HEK293 (cell line): ENCODE measurements around the gene OGFOD2.

Experiments
- CTCF ChIA-PET: fragments of 350-600 bp; formaldehyde crosslinking; extraction: SDS; loops from one replicate; lab custom pipeline; 2021; ENCODE audit warnings: antibody characterized with exemption; lab: Yijun Ruan, JAX
- POLR2A ChIA-PET: fragments of 300-600 bp; formaldehyde crosslinking; extraction: SDS; loops from one replicate; lab custom pipeline; 2020; ENCODE audit warnings: antibody characterized with exemption, inconsistent platforms; lab: Yijun Ruan, JAX
- H3K27ac ChIP-seq: fragments of 200-500 bp; sonication (Bioruptor generic); 2 replicates; pipeline ENCODE4 v1.5.1; 2014; ENCODE audit warnings: low read depth, low read length, control low read depth, inconsistent platforms; ENCODE audit errors: extremely low read depth
- H3K36me3 ChIP-seq, 2 experiments: fragments of 200-500 bp in 1 of 2; sonication (Bioruptor generic) in 1 of 2; 1 replicate in 1 of 2; 2 replicates in 1 of 2; pipeline ENCODE4 v1.5.1; 2014 to 2017; ENCODE audit warnings: inconsistent platforms in 2 of 2, low read length in 2 of 2; ENCODE audit not compliant: control insufficient read depth in 2 of 2, insufficient read depth in 1 of 2
- H3K4me1 ChIP-seq: fragments of 200-500 bp; sonication (Bioruptor generic); 2 replicates; pipeline ENCODE4 v1.5.1; 2014; ENCODE audit warnings: mild to moderate bottlenecking, low read length, inconsistent platforms; ENCODE audit not compliant: control insufficient read depth, insufficient read depth
- H3K4me3 ChIP-seq: 2 replicates; pipeline ENCODE4 v1.5.1; 2011; ENCODE audit warnings: low read depth, mild to moderate bottlenecking, control low read depth, low read length, moderate library complexity
- H3K9me3 ChIP-seq: fragments of 200-500 bp; sonication (Bioruptor generic); 2 replicates; pipeline ENCODE4 v1.5.1; 2014; ENCODE audit warnings: low read depth, low read length, inconsistent platforms; ENCODE audit not compliant: control insufficient read depth, insufficient read depth
- BCL11B ChIP-seq: fragments of 450-650 bp; formaldehyde crosslinking; IDR thresholded peaks from 2 replicates; pipeline ENCODE4 v1.5.1; 2016; ENCODE audit warnings: low read depth, missing biosample characterization, missing genetic modification characterization
- EGR2 ChIP-seq: fragments of 450-650 bp; formaldehyde crosslinking; IDR thresholded peaks from 2 replicates; pipeline ENCODE4 v1.5.1; 2016; ENCODE audit warnings: low read depth, missing biosample characterization, missing genetic modification characterization
- GLI2 ChIP-seq: fragments of 450-650 bp; formaldehyde crosslinking; IDR thresholded peaks from 2 replicates; pipeline ENCODE4; 2017; ENCODE audit warnings: missing biosample characterization, missing genetic modification characterization, low read depth, borderline replicate concordance
- HIC1 ChIP-seq: fragments of 450-650 bp; formaldehyde crosslinking; IDR thresholded peaks from 2 replicates; pipeline ENCODE4 v1.5.1; 2016; ENCODE audit warnings: missing biosample characterization, missing genetic modification characterization
- KLF1 ChIP-seq: fragments of 450-650 bp; formaldehyde crosslinking; IDR thresholded peaks from 2 replicates; pipeline ENCODE4 v1.5.1; 2016; ENCODE audit warnings: missing biosample characterization, missing genetic modification characterization
- KLF9 ChIP-seq: fragments of 450-650 bp; formaldehyde crosslinking; IDR thresholded peaks from 2 replicates; pipeline ENCODE4 v1.5.1; 2016; ENCODE audit warnings: missing biosample characterization, missing genetic modification characterization, low read depth
- SCRT1 ChIP-seq: fragments of 450-650 bp; formaldehyde crosslinking; IDR thresholded peaks from 2 replicates; pipeline ENCODE4 v1.5.1; 2016; ENCODE audit warnings: missing biosample characterization, missing genetic modification characterization, borderline replicate concordance
- ZNF112 ChIP-seq: fragments of 450-650 bp; formaldehyde crosslinking; IDR thresholded peaks from 2 replicates; pipeline ENCODE4 v1.5.0; 2017; ENCODE audit warnings: missing biosample characterization, missing genetic modification characterization
- ZNF121 ChIP-seq: fragments of 450-650 bp; formaldehyde crosslinking; IDR thresholded peaks from 2 replicates; pipeline ENCODE4 v1.5.1; 2016; ENCODE audit warnings: missing biosample characterization, missing genetic modification characterization
- ZNF133 ChIP-seq: fragments of 450-650 bp; formaldehyde crosslinking; IDR thresholded peaks from 2 replicates; pipeline ENCODE4 v1.5.1; 2016; ENCODE audit warnings: missing biosample characterization, missing genetic modification characterization
- ZNF157 ChIP-seq: fragments of 450-650 bp; formaldehyde crosslinking; IDR thresholded peaks from 2 replicates; pipeline ENCODE4 v1.5.1; 2016; ENCODE audit warnings: missing biosample characterization, missing genetic modification characterization
- ZNF214 ChIP-seq: fragments of 450-650 bp; formaldehyde crosslinking; IDR thresholded peaks from 2 replicates; pipeline ENCODE4 v1.5.1; 2017; ENCODE audit warnings: missing biosample characterization, mild to moderate bottlenecking, missing genetic modification characterization, borderline replicate concordance
- ZNF350 ChIP-seq: fragments of 450-650 bp; formaldehyde crosslinking; IDR thresholded peaks from 2 replicates; pipeline ENCODE4 v1.5.0; 2017; ENCODE audit warnings: missing biosample characterization, mild to moderate bottlenecking, missing genetic modification characterization
- ZNF416 ChIP-seq: fragments of 450-650 bp; formaldehyde crosslinking; IDR thresholded peaks from 2 replicates; pipeline ENCODE4 v1.5.1; 2016; ENCODE audit warnings: missing biosample characterization, missing genetic modification characterization
- ZNF514 ChIP-seq: fragments of 450-650 bp; formaldehyde crosslinking; IDR thresholded peaks from 2 replicates; pipeline ENCODE4 v1.5.1; 2016; ENCODE audit warnings: missing biosample characterization, missing genetic modification characterization
- ZNF548 ChIP-seq: fragments of 450-650 bp; formaldehyde crosslinking; IDR thresholded peaks from 2 replicates; pipeline ENCODE4 v1.5.1; 2016; ENCODE audit warnings: missing biosample characterization, missing genetic modification characterization
- ZNF621 ChIP-seq: fragments of 450-650 bp; formaldehyde crosslinking; IDR thresholded peaks from 2 replicates; pipeline ENCODE4 v1.5.1; 2017; ENCODE audit warnings: missing biosample characterization, missing genetic modification characterization
- ZNF768 ChIP-seq: fragments of 450-650 bp; formaldehyde crosslinking; IDR thresholded peaks from 2 replicates; pipeline ENCODE4 v1.5.1; 2018; ENCODE audit warnings: missing biosample characterization, mild to moderate bottlenecking, missing genetic modification characterization
- TF ChIP-seq, protein P1 (sequence below): fragments of 450-650 bp; IDR thresholded peaks from 2 replicates; pipeline ENCODE4 v1.5.1; 2018; ENCODE audit warnings: missing biosample characterization, missing genetic modification characterization

The OGFOD2 gene

DNA sequence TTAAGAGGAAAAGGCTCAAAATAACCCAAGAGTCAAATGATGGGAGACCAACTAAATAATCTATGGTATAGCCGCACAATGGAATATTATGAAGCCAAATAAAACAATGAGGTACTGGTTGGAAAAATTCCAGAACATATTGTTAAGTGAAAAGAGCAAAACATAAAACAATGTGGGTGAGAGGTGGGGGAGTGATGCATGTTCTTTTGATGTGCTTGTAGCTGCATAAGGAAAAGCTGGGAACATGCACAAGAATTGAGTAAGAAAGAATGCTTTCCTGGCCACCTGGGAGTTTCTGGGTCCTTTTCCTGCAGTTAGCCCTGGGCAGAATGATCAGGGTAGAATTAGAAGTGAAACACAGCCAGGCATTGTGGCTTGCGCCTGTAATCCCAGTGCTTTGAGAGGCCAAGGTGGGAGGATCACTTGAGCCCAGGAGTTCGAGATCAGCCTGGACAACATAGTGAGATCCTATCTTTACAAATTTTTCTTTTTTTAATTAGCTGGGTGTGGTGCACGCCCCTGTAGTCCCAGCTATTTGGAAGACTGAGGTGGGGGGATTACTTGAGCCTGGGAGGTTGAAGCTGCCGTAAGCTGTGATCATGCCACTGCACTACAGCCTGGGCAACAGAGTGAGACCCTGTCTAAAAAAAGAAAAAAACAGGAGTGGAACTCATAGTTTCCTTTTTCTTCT lies 16.7 kb upstream of the OGFOD2 start:
- ChIA-PET POLR2A (no interaction called here), CTCF (interaction anchor here (0.6 to 9.3 kb wide), 3 partner anchors 70 to 553 kb away, joined by 3 to 105 read pairs (median 4); no protein-coding TSS in a partner anchor)
- Histone ChIP-seq H3K27ac (no peak overlapping the region), H3K36me3 (peaks cover 7 to 32% of the 10 kb centered on the region in 2 experiments; a peak in 2 of 3 replicates), H3K4me1 (peaks cover 5% of the 10 kb centered on the region; the same call in 1 of the 2 replicates), H3K9me3 (no peaks in the 10 kb centered on the region), H3K4me3 (no peak overlapping the region)
- TF ChIP-seq ZNF121 (tag by site-specific recombination): peak; percentile 94
- TF ChIP-seq KLF9 (tag by site-specific recombination): no peak

DNA sequence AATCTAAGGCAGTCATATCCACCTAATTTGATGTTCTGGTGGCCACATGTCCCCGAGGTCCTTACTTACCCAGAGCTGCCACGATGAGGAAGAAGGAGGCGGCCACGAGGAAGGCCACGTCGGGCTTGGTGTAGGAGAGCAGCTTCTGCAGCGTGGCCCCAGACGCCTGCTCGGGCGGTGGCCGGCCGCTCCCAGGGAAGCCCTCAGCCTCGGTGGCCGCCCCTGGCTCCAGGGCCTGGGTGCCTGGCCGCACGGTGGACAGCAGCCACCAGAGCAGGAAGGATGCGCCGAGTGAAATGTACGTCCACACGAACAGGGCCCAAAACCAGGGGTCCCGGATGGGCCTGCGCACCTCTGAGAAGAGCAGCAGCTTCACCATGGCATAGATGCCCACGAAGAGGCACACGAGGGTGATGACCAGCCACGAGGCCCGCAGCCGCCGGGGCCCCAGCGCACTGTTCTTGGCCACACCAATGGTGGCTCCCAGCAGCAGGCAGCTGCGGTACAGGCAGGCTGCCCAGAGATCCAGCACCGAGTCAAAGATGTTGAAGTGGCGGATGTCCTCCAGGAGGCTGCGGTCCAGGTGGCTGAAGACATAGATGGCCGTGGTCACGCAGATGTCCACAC lies 15.4 kb upstream of the OGFOD2 start:
- H3K4me3 ChIP-seq: no peak overlapping the region
- CTCF ChIA-PET: interaction anchor here (0.9 kb wide), 1 partner anchor 166 kb away, joined by 3 read pairs; no protein-coding TSS in a partner anchor
- TF ChIP-seq GLI2 (no peak), ZNF621 (tag by site-specific recombination) (no peak), ZNF133 (tag by site-specific recombination) (no peak), ZNF416 (tag by site-specific recombination) (no peak), SCRT1 (no peak), ZNF112 (tag by site-specific recombination) (no peak), ZNF157 (tag by site-specific recombination) (no peak), ZNF214 (tag by site-specific recombination) (no peak), ZNF350 (tag by site-specific recombination) (no peak), ZNF514 (tag by site-specific recombination) (no peak), ZNF548 (tag by site-specific recombination) (no peak), HIC1 (no peak), EGR2 (no peak), KLF1 (no peak)
- TF ChIP-seq, protein P1, sequence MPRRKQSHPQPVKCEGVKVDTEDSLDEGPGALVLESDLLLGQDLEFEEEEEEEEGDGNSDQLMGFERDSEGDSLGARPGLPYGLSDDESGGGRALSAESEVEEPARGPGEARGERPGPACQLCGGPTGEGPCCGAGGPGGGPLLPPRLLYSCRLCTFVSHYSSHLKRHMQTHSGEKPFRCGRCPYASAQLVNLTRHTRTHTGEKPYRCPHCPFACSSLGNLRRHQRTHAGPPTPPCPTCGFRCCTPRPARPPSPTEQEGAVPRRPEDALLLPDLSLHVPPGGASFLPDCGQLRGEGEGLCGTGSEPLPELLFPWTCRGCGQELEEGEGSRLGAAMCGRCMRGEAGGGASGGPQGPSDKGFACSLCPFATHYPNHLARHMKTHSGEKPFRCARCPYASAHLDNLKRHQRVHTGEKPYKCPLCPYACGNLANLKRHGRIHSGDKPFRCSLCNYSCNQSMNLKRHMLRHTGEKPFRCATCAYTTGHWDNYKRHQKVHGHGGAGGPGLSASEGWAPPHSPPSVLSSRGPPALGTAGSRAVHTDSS: no peak
- TF ChIP-seq, all 188 proteins: peak for 0
- no peaks in the 10 kb centered on the region for H3K9me3 ChIP-seq
- peaks cover 5% of the 10 kb centered on the region; the same call in 1 of the 2 replicates for H3K4me1 ChIP-seq
- peaks cover 7 to 32% of the 10 kb centered on the region in 2 experiments; a peak in 2 of 3 replicates for H3K36me3 ChIP-seq
- no peak overlapping the region for H3K27ac ChIP-seq
- POLR2A ChIA-PET: interaction anchor here (1.2 kb wide), 1 partner anchor 273 kb away, joined by 3 read pairs; the partner anchor contains the start of genes MPHOSPH9 and MTRFR

DNA sequence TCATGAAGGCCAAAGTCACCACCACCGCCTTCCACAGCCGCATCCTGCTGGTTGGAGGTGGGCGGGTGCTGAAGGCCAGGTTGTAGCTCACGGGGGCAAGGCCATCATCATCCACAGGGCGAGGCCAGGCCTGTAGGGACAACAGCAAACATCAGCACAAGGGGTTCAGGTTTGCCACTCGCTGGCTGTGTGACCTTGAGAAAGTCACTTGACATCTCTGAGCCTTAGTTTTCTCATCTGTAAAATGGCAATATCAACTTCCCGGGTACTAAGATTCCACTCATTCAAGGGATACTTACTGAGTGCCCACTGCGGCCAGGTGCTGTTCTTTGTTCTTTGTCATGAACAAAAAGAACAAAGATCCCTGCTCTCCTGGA lies 14.9 kb upstream of the OGFOD2 start:
- CTCF ChIA-PET: interaction anchor here (0.9 to 1.3 kb wide), 2 partner anchors 8 to 167 kb away, joined by 3 to 4 read pairs; no protein-coding TSS in a partner anchor
- peaks cover 5% of the 10 kb centered on the region; the same call in 1 of the 2 replicates for H3K4me1 ChIP-seq
- H3K9me3 ChIP-seq: no peaks in the 10 kb centered on the region
- H3K27ac ChIP-seq: no peak overlapping the region
- POLR2A ChIA-PET: interaction anchor here (1.2 kb wide), 1 partner anchor 273 kb away, joined by 3 read pairs; the partner anchor contains the start of genes MPHOSPH9 and MTRFR
- TF ChIP-seq BCL11B (tag by site-specific recombination): no peak
- peak; percentile 92 for TF ChIP-seq ZNF768 (tag by site-specific recombination)
- H3K4me3 ChIP-seq: no peak overlapping the region
- H3K36me3 ChIP-seq: peaks cover 7 to 28% of the 10 kb centered on the region in 2 experiments; a peak in 2 of 3 replicates
